Adrenal gland (tissue), 5 donors: ENCODE results near the gene CCDC159.

Source experiments
- POLR2A ChIP-seq, 2 donors: fragments of 450-650 bp; IDR thresholded peaks; one replicate each; pipeline ENCODE4 v1.6.1; 2017; ENCODE audit warnings: antibody characterized with exemption in 2 of 2, mild to moderate bottlenecking in 2 of 2, moderate library complexity in 1 of 2
- TF ChIP-seq, protein P1 (sequence below), 6 experiments: fragments of 450-650 bp in 4 of 6; fragments of 200-600 bp in 2 of 6; sonication (generic) in 1 of 6; IDR thresholded peaks; 1 replicate in 5 of 6; 2 replicates in 1 of 6; pipeline versions ENCODE4 v1.5.1 to v1.8.0; 2016 to 2021; ENCODE audit warnings: antibody characterized with exemption in 6 of 6, mild to moderate bottlenecking in 2 of 6, moderate library complexity in 1 of 6
- donor health status: DM: no; HTN: no; CAD: no.

DNA sequence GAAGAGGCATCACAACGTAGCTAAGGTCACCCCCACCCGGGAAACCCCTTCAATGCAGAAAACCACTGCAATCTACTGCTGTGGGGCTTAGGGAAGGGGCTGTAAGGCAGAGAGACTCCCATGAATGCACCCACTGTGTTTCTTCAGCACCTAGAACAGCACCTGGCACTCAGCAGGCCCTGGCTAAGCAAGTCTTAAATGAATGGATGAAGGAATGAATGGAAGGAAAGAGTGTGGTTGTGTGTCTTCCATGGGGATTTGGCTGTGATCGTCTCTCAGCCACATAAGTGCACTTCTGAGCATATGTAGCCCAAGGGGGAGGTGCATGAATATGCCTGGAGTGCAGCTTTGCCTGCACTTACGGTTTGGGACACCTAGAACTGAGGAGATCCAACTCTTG lies 2.9 kb downstream of the CCDC159 start:
- TF ChIP-seq, protein P1, sequence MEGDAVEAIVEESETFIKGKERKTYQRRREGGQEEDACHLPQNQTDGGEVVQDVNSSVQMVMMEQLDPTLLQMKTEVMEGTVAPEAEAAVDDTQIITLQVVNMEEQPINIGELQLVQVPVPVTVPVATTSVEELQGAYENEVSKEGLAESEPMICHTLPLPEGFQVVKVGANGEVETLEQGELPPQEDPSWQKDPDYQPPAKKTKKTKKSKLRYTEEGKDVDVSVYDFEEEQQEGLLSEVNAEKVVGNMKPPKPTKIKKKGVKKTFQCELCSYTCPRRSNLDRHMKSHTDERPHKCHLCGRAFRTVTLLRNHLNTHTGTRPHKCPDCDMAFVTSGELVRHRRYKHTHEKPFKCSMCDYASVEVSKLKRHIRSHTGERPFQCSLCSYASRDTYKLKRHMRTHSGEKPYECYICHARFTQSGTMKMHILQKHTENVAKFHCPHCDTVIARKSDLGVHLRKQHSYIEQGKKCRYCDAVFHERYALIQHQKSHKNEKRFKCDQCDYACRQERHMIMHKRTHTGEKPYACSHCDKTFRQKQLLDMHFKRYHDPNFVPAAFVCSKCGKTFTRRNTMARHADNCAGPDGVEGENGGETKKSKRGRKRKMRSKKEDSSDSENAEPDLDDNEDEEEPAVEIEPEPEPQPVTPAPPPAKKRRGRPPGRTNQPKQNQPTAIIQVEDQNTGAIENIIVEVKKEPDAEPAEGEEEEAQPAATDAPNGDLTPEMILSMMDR (IDR thresholded peaks at IDR 0.05): no peak
- no peak for TF ChIP-seq POLR2A (IDR thresholded peaks at IDR 0.05)
